GM23338 (cell line): Measurements from ENCODE around the gene MIB2.
"Not testable (repeated sequence)": the region's sequence is repeated elsewhere in the genome, so short reads cannot be mapped to it uniquely, and the experiment has no call there.

Experiments
- EZH2phosphoT487 ChIP-seq: fragments of 200-600 bp; sonication (generic); IDR thresholded peaks from one replicate; pipeline ENCODE4 v1.8.1; 2018; ENCODE audit warnings: antibody characterized with exemption; ENCODE audit not compliant: unreplicated experiment
- TF ChIP-seq, protein P1 (sequence below), 2 experiments: fragments of 200-600 bp in 1 of 2; sonication (generic) in 1 of 2; conservative IDR thresholded peaks; 2 replicates each; pipeline versions ENCODE4 v1.5.1 to v1.6.1; 2016 to 2017; ENCODE audit warnings: antibody characterized with exemption in 2 of 2, low read depth in 2 of 2, mild to moderate bottlenecking in 2 of 2, moderate library complexity in 1 of 2
- TF ChIP-seq, protein P2 (sequence below): IDR thresholded peaks from 2 replicates; pipeline ENCODE4 v1.6.1; 2016; ENCODE audit warnings: antibody characterized with exemption

DNA sequence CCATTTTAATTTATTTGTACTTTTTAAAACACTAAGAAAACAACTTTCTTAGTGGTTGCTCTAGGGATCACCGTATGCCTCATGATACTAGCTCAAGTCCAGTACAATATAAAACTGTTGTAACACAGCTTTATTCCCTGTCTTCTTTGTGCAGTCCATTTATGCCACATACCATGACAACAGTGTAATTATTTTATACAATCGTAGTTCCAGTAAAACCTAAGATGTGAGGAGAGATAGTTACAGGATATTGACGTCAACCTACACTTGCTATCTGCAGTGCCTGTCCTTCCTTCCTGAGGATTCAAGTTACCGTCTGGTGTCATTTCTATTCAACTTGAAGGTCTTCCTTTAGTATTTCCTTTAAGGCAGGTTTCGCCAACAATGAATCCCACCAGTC, 31.0 kb downstream of the MIB2 start:
- TF ChIP-seq, protein P1, sequence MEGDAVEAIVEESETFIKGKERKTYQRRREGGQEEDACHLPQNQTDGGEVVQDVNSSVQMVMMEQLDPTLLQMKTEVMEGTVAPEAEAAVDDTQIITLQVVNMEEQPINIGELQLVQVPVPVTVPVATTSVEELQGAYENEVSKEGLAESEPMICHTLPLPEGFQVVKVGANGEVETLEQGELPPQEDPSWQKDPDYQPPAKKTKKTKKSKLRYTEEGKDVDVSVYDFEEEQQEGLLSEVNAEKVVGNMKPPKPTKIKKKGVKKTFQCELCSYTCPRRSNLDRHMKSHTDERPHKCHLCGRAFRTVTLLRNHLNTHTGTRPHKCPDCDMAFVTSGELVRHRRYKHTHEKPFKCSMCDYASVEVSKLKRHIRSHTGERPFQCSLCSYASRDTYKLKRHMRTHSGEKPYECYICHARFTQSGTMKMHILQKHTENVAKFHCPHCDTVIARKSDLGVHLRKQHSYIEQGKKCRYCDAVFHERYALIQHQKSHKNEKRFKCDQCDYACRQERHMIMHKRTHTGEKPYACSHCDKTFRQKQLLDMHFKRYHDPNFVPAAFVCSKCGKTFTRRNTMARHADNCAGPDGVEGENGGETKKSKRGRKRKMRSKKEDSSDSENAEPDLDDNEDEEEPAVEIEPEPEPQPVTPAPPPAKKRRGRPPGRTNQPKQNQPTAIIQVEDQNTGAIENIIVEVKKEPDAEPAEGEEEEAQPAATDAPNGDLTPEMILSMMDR (conservative IDR thresholded peaks at IDR 0.05; ENCODE audit: low read depth in 2 of 2), result not testable (repeated sequence)
- TF ChIP-seq EZH2phosphoT487, result not testable (repeated sequence)
- TF ChIP-seq, protein P2, sequence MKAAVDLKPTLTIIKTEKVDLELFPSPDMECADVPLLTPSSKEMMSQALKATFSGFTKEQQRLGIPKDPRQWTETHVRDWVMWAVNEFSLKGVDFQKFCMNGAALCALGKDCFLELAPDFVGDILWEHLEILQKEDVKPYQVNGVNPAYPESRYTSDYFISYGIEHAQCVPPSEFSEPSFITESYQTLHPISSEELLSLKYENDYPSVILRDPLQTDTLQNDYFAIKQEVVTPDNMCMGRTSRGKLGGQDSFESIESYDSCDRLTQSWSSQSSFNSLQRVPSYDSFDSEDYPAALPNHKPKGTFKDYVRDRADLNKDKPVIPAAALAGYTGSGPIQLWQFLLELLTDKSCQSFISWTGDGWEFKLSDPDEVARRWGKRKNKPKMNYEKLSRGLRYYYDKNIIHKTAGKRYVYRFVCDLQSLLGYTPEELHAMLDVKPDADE, result not testable (repeated sequence)
